Activated naive CD8-positive, alpha-beta T cell treated with anti-CD3 and anti-CD28 coated beads, Interleukin-2, amount 10 ng/mL, durations not matched to agents 7 days and 5 days (primary cell): ENCODE results near the gene MEGF11. TPM values are rescaled to one million over a fixed set of nuclear protein-coding genes. Genes with fewer than 3 reads are reported as not detected.

Experiments used
- ATAC-seq: fragments of 150-1000 bp; cut with Tn5 transposase; one replicate; pipeline ENCODE4 v1.10.0; 2021; ENCODE audit warnings: low read depth, moderate library complexity
- POLR2A ChIA-PET: fragments of 350-600 bp; sonication (Branson Sonifier 250); formaldehyde crosslinking; loops from one replicate; lab custom pipeline; 2021; ENCODE audit warnings: antibody characterized with exemption; lab: Charles Lee
- DNase-seq: peaks from one replicate; pipeline ENCODE4 v3.0.0; 2021
- H3K27ac Mint-ChIP-seq: one replicate; pipeline ENCODE4 v1.8.0; 2022; ENCODE audit warnings: mild to moderate bottlenecking, mixed read lengths
- H3K27me3 Mint-ChIP-seq: one replicate; pipeline ENCODE4 v1.8.0; 2022; ENCODE audit warnings: mild to moderate bottlenecking, moderate library complexity, mixed read lengths
- H3K36me3 Mint-ChIP-seq: one replicate; pipeline ENCODE4 v1.8.0; 2021; ENCODE audit warnings: mild to moderate bottlenecking, mixed read lengths
- H3K4me1 Mint-ChIP-seq: one replicate; pipeline ENCODE4 v1.8.0; 2021; ENCODE audit warnings: mixed read lengths
- H3K4me3 Mint-ChIP-seq: one replicate; pipeline ENCODE4 v1.8.0; 2022; ENCODE audit warnings: mild to moderate bottlenecking, moderate library complexity, mixed read lengths
- H3K9me3 Mint-ChIP-seq: one replicate; pipeline ENCODE4 v1.8.0; 2021; ENCODE audit warnings: mixed read lengths
- microRNA-seq: library from miRNA; unstranded; fragments of <30 nt; microRNA quantifications from one replicate; pipeline ENCODE4 v1.2.0, GENCODE V29; 2022
- total RNA-seq, 2 experiments: library from RNA; stranded (reverse); gene quantifications; one replicate each; pipeline ENCODE4 v1.2.3, GENCODE V29; 2021

Gene MEGF11
- total RNA-seq, 2 experiments from 2014 or later, result not detected

GRCh38 chr15:65867244-65867643 is 386.3 kb downstream of the MEGF11 start:
- Mint-ChIP-seq H3K27me3 (peaks cover 3% of the 10 kb centered on the region), H3K4me1 (peaks cover 16% of the 10 kb centered on the region), H3K4me3 (no peak overlapping the region), H3K9me3 (no peaks in the 10 kb centered on the region), H3K36me3 (peaks cover 6% of the 10 kb centered on the region), H3K27ac (no peak overlapping the region)
- no peak for DNase-seq
- POLR2A ChIA-PET, result interaction anchor here (0.7 kb wide), 1 partner anchor 8 kb away, joined by 6 read pairs; no protein-coding TSS in a partner anchor
- ATAC-seq, result no peak

GRCh38 chr15:65863106-65863505 is 390.4 kb downstream of the MEGF11 start:
- H3K27me3 Mint-ChIP-seq, result peaks cover 13% of the 10 kb centered on the region
- H3K4me3 Mint-ChIP-seq, result no peak overlapping the region
- no peak overlapping the region for H3K27ac Mint-ChIP-seq
- no peaks in the 10 kb centered on the region for H3K9me3 Mint-ChIP-seq
- H3K4me1 Mint-ChIP-seq, result peaks cover 10% of the 10 kb centered on the region
- DNase-seq (no peak), ATAC-seq (no peak)
- no peaks in the 10 kb centered on the region for H3K36me3 Mint-ChIP-seq
- POLR2A ChIA-PET, result interaction anchor here (0.5 to 1.1 kb wide), 2 partner anchors 19 to 429 kb away, joined by 3 to 4 read pairs; no protein-coding TSS in a partner anchor

- H3K27ac Mint-ChIP-seq, result no peak overlapping the region
- peak; percentile 98 for ATAC-seq
- no peaks in the 10 kb centered on the region for H3K36me3 Mint-ChIP-seq
- POLR2A ChIA-PET, result interaction anchor here (0.5 to 1.1 kb wide), 2 partner anchors 19 to 430 kb away, joined by 3 to 4 read pairs; no protein-coding TSS in a partner anchor
- DNase-seq, result no peak
- peaks cover 10% of the 10 kb centered on the region for H3K4me1 Mint-ChIP-seq
- peaks cover 13% of the 10 kb centered on the region for H3K27me3 Mint-ChIP-seq
- H3K9me3 Mint-ChIP-seq, result no peaks in the 10 kb centered on the region
- peak overlapping the region; percentile 32 for H3K4me3 Mint-ChIP-seq
These were observed 390.9 kb downstream of the MEGF11 start for GRCh38 chr15:65862682-65863081.

DNA sequence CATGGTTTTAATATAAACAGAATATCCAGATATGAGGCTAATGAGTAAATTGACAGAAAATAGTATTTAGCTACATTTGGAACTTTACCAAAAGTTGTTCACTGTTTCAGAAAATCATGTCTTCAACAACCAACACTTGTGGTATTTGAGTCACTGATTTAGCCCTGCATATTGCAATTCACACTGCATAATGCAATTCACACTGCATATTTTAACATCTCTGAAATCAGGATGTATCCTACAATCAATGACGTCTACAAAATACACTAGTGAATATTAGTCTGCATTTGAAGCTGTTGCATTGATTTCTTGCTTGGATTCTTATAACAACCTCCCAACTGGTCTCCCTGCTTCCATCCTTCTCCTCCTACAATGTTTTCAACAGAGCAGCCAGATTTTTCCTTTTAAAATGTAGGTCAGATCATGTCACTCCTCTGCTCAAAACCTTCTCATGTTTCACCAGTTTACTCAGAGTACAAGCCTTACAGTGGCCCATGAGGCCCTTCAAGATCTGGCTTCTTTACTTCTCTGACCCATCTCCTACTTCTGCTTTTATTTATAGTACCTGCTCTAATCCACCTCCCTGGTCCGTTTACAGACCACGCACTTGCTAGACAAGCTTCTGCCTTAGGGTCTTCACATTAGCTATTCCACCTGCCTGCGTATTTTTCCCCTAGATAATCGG is 395.7 kb downstream of the MEGF11 start:
- H3K27ac Mint-ChIP-seq, result no peak overlapping the region
- DNase-seq (no peak), ATAC-seq (no peak)
- peaks cover 10% of the 10 kb centered on the region for H3K4me1 Mint-ChIP-seq
- H3K9me3 Mint-ChIP-seq, result no peaks in the 10 kb centered on the region
- POLR2A ChIA-PET, result interaction anchor here (1.6 kb wide), 1 partner anchor 11 kb away, joined by 6 read pairs; the partner anchor contains the start of gene RAB11A
- H3K27me3 Mint-ChIP-seq, result peaks cover 13% of the 10 kb centered on the region
- no peaks in the 10 kb centered on the region for H3K36me3 Mint-ChIP-seq
- H3K4me3 Mint-ChIP-seq, result no peak overlapping the region

GRCh38 chr15:65856821-65857455 is 396.6 kb downstream of the MEGF11 start:
- Mint-ChIP-seq H3K27me3 (peaks cover 13% of the 10 kb centered on the region), H3K27ac (no peak overlapping the region), H3K4me3 (no peak overlapping the region), H3K36me3 (no peaks in the 10 kb centered on the region), H3K9me3 (no peaks in the 10 kb centered on the region), H3K4me1 (peaks cover 5% of the 10 kb centered on the region)
- POLR2A ChIA-PET, result interaction anchor here (0.7 to 1.6 kb wide), 4 partner anchors 12 to 219 kb away, joined by 3 to 6 read pairs (median 4); partner anchors contain the start of gene RAB11A
- ATAC-seq (peak; percentile 74), DNase-seq (peak; percentile 73)

- Mint-ChIP-seq H3K36me3 (no peaks in the 10 kb centered on the region), H3K9me3 (no peaks in the 10 kb centered on the region), H3K4me3 (no peak overlapping the region), H3K27me3 (no peaks in the 10 kb centered on the region), H3K27ac (no peak overlapping the region), H3K4me1 (no peaks in the 10 kb centered on the region)
- POLR2A ChIA-PET, result no interaction called here
- no peak for DNase-seq
- ATAC-seq, result no peak
These were observed 401.6 kb downstream of the MEGF11 start for GRCh38 chr15:65851981-65852380.

GRCh38 chr15:65847989-65848388 is 405.6 kb downstream of the MEGF11 start:
- Mint-ChIP-seq H3K36me3 (no peaks in the 10 kb centered on the region), H3K27ac (no peak overlapping the region), H3K9me3 (no peaks in the 10 kb centered on the region), H3K27me3 (peaks cover 3% of the 10 kb centered on the region), H3K4me1 (no peaks in the 10 kb centered on the region), H3K4me3 (no peak overlapping the region)
- POLR2A ChIA-PET, result no interaction called here
- DNase-seq (no peak), ATAC-seq (no peak)

- POLR2A ChIA-PET, result interaction anchor here (0.6 kb wide), 1 partner anchor 9 kb away, joined by 4 read pairs; no protein-coding TSS in a partner anchor
- H3K4me1 Mint-ChIP-seq, result no peaks in the 10 kb centered on the region
- no peak overlapping the region for H3K27ac Mint-ChIP-seq
- no peak for ATAC-seq
- H3K27me3 Mint-ChIP-seq, result peaks cover 3% of the 10 kb centered on the region
- no peak overlapping the region for H3K4me3 Mint-ChIP-seq
- DNase-seq, result no peak
- no peaks in the 10 kb centered on the region for H3K9me3 Mint-ChIP-seq
- H3K36me3 Mint-ChIP-seq, result no peaks in the 10 kb centered on the region
These were observed 407.6 kb downstream of the MEGF11 start for GRCh38 chr15:65845826-65846519.

Small RNAs within 50 kb of the gene (microRNA-seq; reads per million reads assigned to microRNA genes)
- not detected for gene MIR4311

Other genes starting within 250 kb of the MEGF11 start
- gene DIS3L, start 39.8 kb upstream of the MEGF11 start, total RNA-seq, result 10 to 100 TPM; 27.2 to 27.8 TPM
- gene TIPIN, start 102.9 kb upstream of the MEGF11 start, total RNA-seq, result 10 to 100 TPM; 29.5 to 31.3 TPM
- 10 to 100 TPM; 95.0 to 96.5 TPM for gene MAP2K1, start 133.2 kb upstream of the MEGF11 start, total RNA-seq
- gene SNAPC5, start 244.0 kb upstream of the MEGF11 start, total RNA-seq, result 10 to 100 TPM; 32.4 to 33.7 TPM